Endothelial cell of umbilical vein (primary cell): ENCODE measurements around the gene TMEM95. TPM values are rescaled to one million over a fixed set of nuclear protein-coding genes. Genes with fewer than 3 reads are reported as not detected.

ENCODE experiments used
- BruUV-seq: library from RNA; stranded (reverse); fragments of 400-500 nt; replicated peaks from 2 replicates; lab custom pipeline; 2021; lab: Mats Ljungman, UMichigan
- CTCF ChIA-PET: fragments of 300-600, 350-600 bp; sonication (Branson Sonifier 250); formaldehyde crosslinking; loops from one replicate; lab custom pipeline; 2021; ENCODE audit warnings: antibody characterized with exemption, inconsistent platforms; lab: Charles Lee
- POLR2A ChIA-PET: fragments of 300-600, 350-600 bp; sonication (Branson Sonifier 250); formaldehyde crosslinking; loops from one replicate; lab custom pipeline; 2021; ENCODE audit warnings: antibody characterized with exemption, inconsistent platforms; lab: Charles Lee
- DNase-seq: peaks from one replicate; pipeline ENCODE4 v3.0.0-alpha.2; 2011; ENCODE audit warnings: low read depth, low spot score
- FAIRE-seq: peaks from 2 replicates; lab custom pipeline; 2011; peaks lifted over from hg19 to GRCh38; lab: Jason Lieb, UNC
- H2AFZ ChIP-seq: 2 replicates; pipeline ENCODE4 v1.6.0; 2012; ENCODE audit warnings: low read depth, low read length, control low read depth, inconsistent platforms
- H3K27ac ChIP-seq: 2 replicates; pipeline ENCODE4 v1.5.1; 2011; ENCODE audit warnings: low read depth, mild to moderate bottlenecking, control low read depth, low read length, moderate library complexity; ENCODE audit not compliant: insufficient read depth
- H3K27me3 ChIP-seq, 2 experiments: 2 replicates each; pipeline versions ENCODE4 v1.6.0 to v1.6.1; 2011; ENCODE audit warnings: low read length in 2 of 2, mixed read lengths in 1 of 2; ENCODE audit not compliant: control insufficient read depth in 2 of 2, insufficient read depth in 2 of 2
- H3K36me3 ChIP-seq, 2 experiments: 2 replicates in 1 of 2; 3 replicates in 1 of 2; pipeline ENCODE4 v1.5.1; 2011; ENCODE audit warnings: low read length in 2 of 2, mild to moderate bottlenecking in 1 of 2, moderate library complexity in 1 of 2; ENCODE audit not compliant: control insufficient read depth in 2 of 2, insufficient read depth in 2 of 2; ENCODE audit errors: extremely low read depth in 1 of 2
- H3K4me1 ChIP-seq: 3 replicates; pipeline ENCODE4 v1.5.1; 2011; ENCODE audit warnings: mild to moderate bottlenecking, low read length; ENCODE audit not compliant: control insufficient read depth, insufficient read depth; ENCODE audit errors: extremely low read depth
- H3K4me2 ChIP-seq: 2 replicates; pipeline ENCODE4 v1.6.1; 2011; ENCODE audit warnings: low read length, control low read depth, mixed read lengths; ENCODE audit not compliant: insufficient read depth
- H3K4me3 ChIP-seq, 3 experiments: fragments of 200-600 bp in 1 of 3; sonication (generic), shearing (Covaris generic) in 1 of 3; replicated peaks in 1 of 3; 2 replicates each; pipeline ENCODE4 v1.5.1; 2011 to 2016; ENCODE audit warnings: control low read depth in 3 of 3, low read length in 3 of 3, mild to moderate bottlenecking in 2 of 3, inconsistent platforms in 1 of 3, low read depth in 1 of 3, moderate library complexity in 1 of 3; ENCODE audit not compliant: insufficient read depth in 1 of 3
- H3K79me2 ChIP-seq: 2 replicates; pipeline ENCODE4 v1.6.0; 2012; ENCODE audit warnings: low read length, inconsistent platforms; ENCODE audit not compliant: control insufficient read depth, insufficient read depth
- H3K9ac ChIP-seq: replicated peaks from 2 replicates; pipeline ENCODE3; 2011; ENCODE audit warnings: low read length, control low read depth; ENCODE audit not compliant: insufficient read depth; ENCODE audit errors: extremely low read depth
- H3K9me1 ChIP-seq: replicated peaks from 3 replicates; pipeline ENCODE4 v1.6.0; 2011; ENCODE audit warnings: mild to moderate bottlenecking, low read length; ENCODE audit not compliant: control insufficient read depth, insufficient read depth; ENCODE audit errors: extremely low read depth
- H3K9me3 ChIP-seq: replicated peaks from 2 replicates; pipeline ENCODE4 v1.5.1; 2012; ENCODE audit warnings: low read length, inconsistent platforms; ENCODE audit not compliant: control insufficient read depth, insufficient read depth
- H4K20me1 ChIP-seq: replicated peaks from 2 replicates; pipeline ENCODE3; 2011; ENCODE audit warnings: mild to moderate bottlenecking, low read length; ENCODE audit not compliant: control insufficient read depth, insufficient read depth; ENCODE audit errors: extremely low read depth
- EZH2 ChIP-seq: IDR thresholded peaks from 2 replicates; pipeline ENCODE4 v1.6.1; 2012; ENCODE audit warnings: borderline replicate concordance, low read depth, mild to moderate bottlenecking, moderate library complexity, low read length, inconsistent platforms; ENCODE audit not compliant: severe bottlenecking
- FOS ChIP-seq: IDR thresholded peaks from 2 replicates; pipeline ENCODE4 v1.6.1; 2011; ENCODE audit warnings: mild to moderate bottlenecking, low read length, moderate library complexity, borderline replicate concordance; ENCODE audit not compliant: insufficient read depth
- GATA2 ChIP-seq: IDR thresholded peaks from 2 replicates; pipeline ENCODE4 v1.7.0; 2011; ENCODE audit warnings: low read depth, mild to moderate bottlenecking, moderate library complexity, mixed read lengths, low read length; ENCODE audit not compliant: insufficient read length, insufficient read depth
- JUN ChIP-seq: IDR thresholded peaks from 2 replicates; pipeline ENCODE4 v1.6.1; 2011; ENCODE audit warnings: borderline replicate concordance, low read depth; ENCODE audit not compliant: insufficient read length, insufficient read depth
- MYC ChIP-seq: IDR thresholded peaks from one replicate; pipeline ENCODE4 v1.6.1; 2011; ENCODE audit warnings: mild to moderate bottlenecking, low read depth, low read length
- POLR2A ChIP-seq: IDR thresholded peaks from 2 replicates; pipeline ENCODE4 v1.6.1; 2012; ENCODE audit warnings: low read depth, mild to moderate bottlenecking, control low read depth, low read length
- POLR2AphosphoS5 ChIP-seq: IDR thresholded peaks from 2 replicates; pipeline ENCODE4 v1.6.1; 2012; ENCODE audit warnings: low read depth, mild to moderate bottlenecking, control low read depth, low read length, moderate library complexity; ENCODE audit not compliant: insufficient read depth
- dilution Hi-C: fragments of 300-500 bp; cut with MboI; formaldehyde crosslinking; loops from one replicate; pipeline ENCODE4 v1.15.0; 2019; ENCODE audit warnings: low sequenced_read_pairs; ENCODE audit not compliant: extremely low pct_ligation_motif_present
- intact Hi-C: fragments of 100-400 bp; cut with micrococcal nuclease; formaldehyde crosslinking; loops from one replicate; pipeline ENCODE4 v1.10.0; 2022
- polyA plus RNA-seq, 4 experiments: library from polyadenylated mRNA; depleted of rRNA in 3 of 4; stranded (reverse) in 3 of 4; unstranded in 1 of 4; fragments of >200 nt; gene quantifications; 2 replicates each; pipeline versions ENCODE4 v1.2.1 to v1.2.3, GENCODE V29; 2011 to 2012; ENCODE audit warnings: missing spikeins in 1 of 4
- total RNA-seq: library from RNA; stranded (reverse); gene quantifications from 2 replicates; pipeline ENCODE4 v1.2.3, GENCODE V29; 2021
- TF ChIP-seq, protein P1 (sequence below): IDR thresholded peaks from 2 replicates; pipeline ENCODE4 v1.6.1; 2011; ENCODE audit not compliant: insufficient read depth, insufficient read length
- TF ChIP-seq, protein P2 (sequence below), 2 donors: IDR thresholded peaks; 1 replicate in 1 of 2; 2 replicates in 1 of 2; pipeline ENCODE4 v1.5.1; 2011; ENCODE audit warnings: low read length in 2 of 2, mild to moderate bottlenecking in 2 of 2, moderate library complexity in 2 of 2, control low read depth in 1 of 2, inconsistent platforms in 1 of 2, low read depth in 1 of 2; ENCODE audit not compliant: insufficient read depth in 1 of 2; ENCODE audit errors: extremely low read depth in 1 of 2

Gene TMEM95
- total and polyA plus RNA-seq, 2 donors (not counting 3 experiments of a cell fraction or from before 2014, with no cell fraction given) = not detected

DNA sequence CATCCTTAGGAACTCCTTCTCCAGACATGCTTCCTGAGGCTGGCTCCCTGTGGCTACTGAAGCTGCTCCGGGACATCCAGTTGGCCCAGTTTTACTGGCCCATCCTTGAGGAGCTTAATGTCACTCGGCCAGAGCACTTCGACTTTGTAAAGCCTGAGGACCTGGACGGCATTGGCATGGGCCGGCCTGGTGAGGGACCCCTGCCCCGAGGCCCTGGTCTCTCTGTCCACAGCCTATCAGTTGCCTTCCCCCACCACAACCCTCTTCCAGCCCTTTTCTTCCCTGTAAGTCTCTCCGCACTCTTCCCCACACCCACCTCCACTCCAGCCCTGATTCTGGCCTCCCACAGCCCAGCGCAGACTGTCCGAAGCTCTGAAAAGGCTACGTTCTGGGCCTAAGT lies 27.9 kb downstream of the TMEM95 start:
- dilution Hi-C loops = no loop called here
- H3K4me1 ChIP-seq = peaks cover 5% of the 10 kb centered on the region
- H3K9ac ChIP-seq = no peak overlapping the region
- intact Hi-C loops = no loop called here
- CTCF ChIA-PET = no interaction called here
- no peaks in the 10 kb centered on the region for H3K9me1 ChIP-seq
- no peak for DNase-seq
- no peaks in the 10 kb centered on the region for H4K20me1 ChIP-seq
- FAIRE-seq = no peak
- no peak overlapping the region for H2AFZ ChIP-seq
- H3K79me2 ChIP-seq = no peaks in the 10 kb centered on the region
- H3K4me3 ChIP-seq = no peak overlapping the region
- peaks cover 25 to 33% of the 10 kb centered on the region in 2 experiments for H3K27me3 ChIP-seq
- H3K9me3 ChIP-seq = no peaks in the 10 kb centered on the region
- POLR2A ChIA-PET = no interaction called here
- no peak overlapping the region for H3K27ac ChIP-seq
- no peak overlapping the region for H3K4me2 ChIP-seq
- TF ChIP-seq, protein P1, sequence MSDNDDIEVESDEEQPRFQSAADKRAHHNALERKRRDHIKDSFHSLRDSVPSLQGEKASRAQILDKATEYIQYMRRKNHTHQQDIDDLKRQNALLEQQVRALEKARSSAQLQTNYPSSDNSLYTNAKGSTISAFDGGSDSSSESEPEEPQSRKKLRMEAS = no peak
- TF ChIP-seq MYC (no peak), GATA2 (no peak), EZH2 (no peak), FOS (no peak), POLR2AphosphoS5 (no peak), POLR2A (no peak), JUN (no peak)
- TF ChIP-seq, protein P2, sequence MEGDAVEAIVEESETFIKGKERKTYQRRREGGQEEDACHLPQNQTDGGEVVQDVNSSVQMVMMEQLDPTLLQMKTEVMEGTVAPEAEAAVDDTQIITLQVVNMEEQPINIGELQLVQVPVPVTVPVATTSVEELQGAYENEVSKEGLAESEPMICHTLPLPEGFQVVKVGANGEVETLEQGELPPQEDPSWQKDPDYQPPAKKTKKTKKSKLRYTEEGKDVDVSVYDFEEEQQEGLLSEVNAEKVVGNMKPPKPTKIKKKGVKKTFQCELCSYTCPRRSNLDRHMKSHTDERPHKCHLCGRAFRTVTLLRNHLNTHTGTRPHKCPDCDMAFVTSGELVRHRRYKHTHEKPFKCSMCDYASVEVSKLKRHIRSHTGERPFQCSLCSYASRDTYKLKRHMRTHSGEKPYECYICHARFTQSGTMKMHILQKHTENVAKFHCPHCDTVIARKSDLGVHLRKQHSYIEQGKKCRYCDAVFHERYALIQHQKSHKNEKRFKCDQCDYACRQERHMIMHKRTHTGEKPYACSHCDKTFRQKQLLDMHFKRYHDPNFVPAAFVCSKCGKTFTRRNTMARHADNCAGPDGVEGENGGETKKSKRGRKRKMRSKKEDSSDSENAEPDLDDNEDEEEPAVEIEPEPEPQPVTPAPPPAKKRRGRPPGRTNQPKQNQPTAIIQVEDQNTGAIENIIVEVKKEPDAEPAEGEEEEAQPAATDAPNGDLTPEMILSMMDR (IDR thresholded peaks at IDR 0.05; ENCODE audit: extremely low read depth in 1 of 2, insufficient read depth in 1 of 2, low read depth in 1 of 2, low read length in 2 of 2) = no peak
- no TSS peak for BruUV-seq
- H3K36me3 ChIP-seq = no peaks in the 10 kb centered on the region
